GM12801 (cell line): ENCODE measurements around the gene TRMT10C.

Experiments used
- CTCF ChIP-seq: IDR thresholded peaks from one replicate; pipeline ENCODE4 v1.5.1; 2011; ENCODE audit warnings: control low read depth; ENCODE audit not compliant: insufficient read length; ENCODE audit errors: extremely low read depth

The TRMT10C gene

DNA sequence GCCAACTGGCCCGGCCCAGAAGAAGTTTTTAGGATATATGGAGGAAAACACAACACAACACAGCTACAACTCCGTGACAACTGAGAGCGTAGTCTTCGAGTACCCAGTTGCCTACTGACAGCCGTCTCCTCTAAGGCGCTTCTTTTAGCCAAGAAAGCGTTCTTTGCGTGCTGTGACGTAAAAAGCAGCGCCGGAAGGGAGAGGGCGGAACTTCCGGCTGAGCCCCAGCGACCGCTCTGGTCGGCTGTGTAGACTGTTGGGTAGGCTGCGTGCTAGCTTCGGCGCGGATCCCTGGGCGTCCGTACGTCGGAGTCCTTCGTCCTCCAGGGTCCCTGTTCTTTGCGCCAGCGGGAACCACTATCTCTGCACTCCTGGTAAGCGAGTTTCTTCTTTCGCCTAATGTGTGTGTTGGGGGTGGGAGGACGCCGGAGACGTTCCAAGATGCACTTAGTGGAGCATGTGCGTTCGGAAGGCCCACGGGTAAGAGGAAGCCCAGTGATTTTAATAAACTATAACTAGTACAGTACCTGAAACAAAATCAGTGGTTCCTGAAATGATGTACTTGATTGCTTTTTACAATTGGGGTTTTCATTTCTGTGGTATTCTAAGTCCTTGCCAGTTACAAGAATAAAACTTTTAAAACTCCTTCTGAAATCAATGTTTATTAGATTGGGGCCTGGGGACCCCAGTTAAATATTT lies at the start of gene TRMT10C:
TRMT10C (plus strand) TSS at position 239 of the 699 bp plus-strand sequence. CDS start 2,914 bp downstream, outside the sequence.
- no peak for TF ChIP-seq CTCF

DNA sequence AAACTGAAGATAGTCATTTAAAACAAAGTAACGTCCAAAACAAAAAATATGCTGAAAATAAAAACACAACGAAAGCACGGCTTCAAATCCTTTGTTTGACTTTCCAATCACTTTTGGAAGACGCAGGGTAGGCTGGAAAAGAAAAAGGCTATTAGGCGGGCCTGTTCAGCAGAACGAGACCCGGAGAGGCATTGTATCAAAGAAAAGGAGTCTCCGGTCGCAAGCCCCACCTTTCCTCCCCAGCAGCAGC lies 49.3 kb upstream of the TRMT10C start:
- no peak for TF ChIP-seq CTCF

GRCh38 chr3:101512646-101513418 lies 48.8 kb upstream of the TRMT10C start, which contains the start of gene SENP7:
Gene SENP7, minus strand, starts transcription at chr3:101513212. Its CDS starts 82 bp downstream, at chr3:101513130.
- no peak for TF ChIP-seq CTCF

DNA sequence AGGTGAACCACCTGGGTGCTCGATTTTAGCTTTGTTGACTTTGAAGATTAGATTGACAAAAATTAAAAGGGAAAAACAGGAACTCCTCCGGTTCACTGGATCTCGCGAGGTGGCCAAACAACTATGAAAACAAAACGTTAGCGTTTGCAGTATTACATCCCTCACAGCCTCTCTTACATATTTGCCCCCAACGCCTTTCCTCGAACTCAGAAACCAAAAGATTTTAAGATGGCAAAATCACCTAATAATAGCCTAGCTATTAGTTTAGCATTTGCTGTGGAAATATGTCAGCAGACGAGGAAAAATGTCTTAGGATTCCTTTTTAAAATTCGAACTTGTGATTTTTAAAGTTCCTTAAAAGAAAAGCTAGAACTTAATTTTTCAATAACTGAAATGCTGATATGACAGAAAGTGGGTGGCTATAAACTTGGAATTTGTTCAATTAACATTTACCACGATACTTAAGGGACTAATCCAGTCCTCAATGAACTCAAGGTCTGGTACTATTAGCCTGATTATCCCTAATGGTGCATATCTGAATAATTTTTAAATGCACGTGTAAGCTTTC lies 48.2 kb upstream of the TRMT10C start:
- TF ChIP-seq CTCF = no peak

GRCh38 chr3:101518421-101518871 lies 43.2 kb upstream of the TRMT10C start:
- TF ChIP-seq CTCF = no peak

- TF ChIP-seq CTCF = no peak
These were observed 41.8 kb upstream of the TRMT10C start for GRCh38 chr3:101519685-101520365.

- no peak for TF ChIP-seq CTCF
These were observed 40.4 kb upstream of the TRMT10C start for GRCh38 chr3:101521211-101521701.
